Right kidney (tissue), 1 donor: ENCODE measurements around the gene UTS2R.
"Not testable (repeated sequence)": the region's sequence is repeated elsewhere in the genome, so short reads cannot be mapped to it uniquely, and the experiment has no call there.

Experiments
- DNase-seq: peaks from one replicate; pipeline ENCODE4 v3.0.0-alpha.2; 2016

UTS2R gene

DNA sequence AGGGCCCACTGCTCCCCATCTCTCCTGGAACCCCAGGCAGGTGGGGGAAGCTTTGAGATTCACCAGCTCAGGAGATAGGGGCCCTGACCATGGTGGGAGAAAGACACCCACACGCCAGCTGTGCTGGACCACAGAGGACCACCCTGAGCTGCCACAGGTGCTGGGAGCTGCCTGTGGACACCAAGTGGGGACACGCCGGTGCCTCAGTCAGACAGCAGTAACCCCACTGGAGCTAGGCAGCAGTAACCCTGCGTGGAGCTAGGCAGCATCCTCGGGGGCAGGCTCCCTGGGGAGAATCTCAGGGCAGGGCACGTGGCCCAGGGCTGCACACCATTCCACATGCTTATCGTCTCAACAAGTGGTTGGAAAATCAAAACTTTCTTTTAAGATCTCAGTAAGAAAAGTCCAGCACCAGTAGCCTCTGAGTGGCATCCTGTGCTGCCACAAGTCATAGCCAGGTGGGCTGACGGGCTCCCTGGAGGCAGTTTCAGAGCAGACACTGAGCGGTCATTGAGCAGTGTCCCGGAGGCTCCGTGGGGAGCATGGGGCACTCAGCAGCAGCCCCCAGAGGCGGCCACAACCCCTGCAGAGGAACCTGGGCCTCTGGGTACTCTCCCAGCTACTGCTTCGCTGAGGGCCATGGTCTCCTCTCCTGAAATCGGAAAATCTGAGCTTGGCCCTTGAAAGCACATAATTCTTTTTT is 38.6 kb downstream of the UTS2R start:
- no peak for DNase-seq

- no peak for DNase-seq
These were observed 40.0 kb downstream of the UTS2R start for GRCh38 chr17:82411396-82412053.

GRCh38 chr17:82412081-82412480 is 40.5 kb downstream of the UTS2R start:
- not testable (repeated sequence) for DNase-seq

DNA sequence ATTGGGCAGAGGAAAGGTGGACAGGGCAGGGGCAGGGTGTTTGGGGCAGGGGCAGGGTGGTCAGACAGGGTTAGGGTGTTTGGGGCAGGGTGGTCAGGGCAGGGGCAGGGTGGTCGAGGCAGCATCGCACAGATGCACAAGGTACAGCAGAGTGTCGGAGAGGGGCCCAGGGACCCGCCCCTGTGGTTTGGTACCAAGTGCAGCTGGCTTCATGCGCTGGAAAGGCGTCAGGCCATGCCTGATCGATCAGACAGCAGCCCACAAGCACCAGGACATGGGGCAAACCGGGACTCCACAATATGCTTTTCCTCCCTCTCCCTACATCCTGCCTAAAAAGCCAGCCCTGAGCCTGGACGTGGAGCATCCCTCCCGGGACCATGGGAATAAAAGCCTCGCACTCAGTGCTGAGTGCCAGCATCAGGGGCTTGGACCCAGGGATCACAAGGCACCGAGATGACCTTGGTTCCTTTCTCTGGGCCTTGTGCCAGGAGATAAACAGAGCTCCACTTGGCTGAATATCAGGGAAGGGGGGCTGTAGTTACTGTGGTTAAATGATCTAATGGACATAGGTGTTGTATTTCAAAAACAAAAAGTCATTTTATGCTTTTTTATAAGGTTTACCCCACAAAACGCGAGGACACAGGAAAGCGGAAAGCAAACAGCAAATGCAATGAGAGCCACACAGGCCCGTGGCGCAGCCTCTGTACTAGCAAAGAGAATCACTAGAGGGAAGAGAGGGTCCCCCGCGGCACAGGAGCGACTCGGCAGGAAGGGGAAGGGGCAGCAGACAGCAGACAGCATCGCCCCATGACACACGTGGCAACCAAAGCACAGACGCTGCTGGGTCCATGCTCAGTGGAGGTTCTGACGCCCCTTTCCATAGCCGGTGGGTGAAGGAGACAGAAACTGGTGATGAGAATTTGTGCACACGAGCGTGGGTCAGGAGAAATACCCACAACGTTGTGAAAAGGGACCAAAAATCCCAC is 41.3 kb downstream of the UTS2R start:
- DNase-seq, result no peak

DNA sequence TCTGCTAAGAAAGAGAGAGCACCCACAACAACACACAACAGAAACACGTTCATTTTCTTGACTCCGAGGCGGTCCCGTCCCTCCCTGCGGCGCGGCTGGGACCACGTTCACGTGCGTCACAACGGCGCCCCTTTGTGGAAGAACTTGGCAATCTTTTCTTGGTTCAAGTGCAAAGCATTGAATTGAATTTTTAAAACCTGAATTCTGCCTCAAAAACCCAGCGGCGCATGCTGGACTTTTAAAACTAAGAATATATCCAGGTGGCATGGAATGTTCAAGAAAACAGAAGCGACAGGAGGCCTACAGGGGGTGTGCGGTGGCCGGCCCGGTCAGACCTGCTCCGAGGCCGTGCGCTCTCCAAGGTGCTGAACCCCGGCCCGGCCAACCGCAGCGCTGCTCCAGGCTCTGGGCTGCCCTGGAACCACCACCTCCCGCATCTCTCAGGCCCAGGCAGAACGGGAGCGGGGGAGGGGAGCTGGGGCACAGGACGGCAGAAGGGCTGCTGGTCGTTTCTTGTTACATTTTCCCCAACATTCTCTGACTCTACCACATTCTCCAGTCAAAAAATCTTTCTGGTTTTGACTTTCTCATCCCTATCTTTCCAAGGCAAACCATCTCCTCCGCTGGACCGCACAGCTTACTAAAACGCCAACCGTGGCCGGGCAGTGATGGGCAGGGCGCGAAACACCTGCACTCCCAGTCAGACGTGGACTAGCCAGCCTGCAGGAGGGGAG is 43.1 kb downstream of the UTS2R start:
- peak; percentile 89 for DNase-seq

GRCh38 chr17:82415336-82415735 is 43.8 kb downstream of the UTS2R start:
- no peak for DNase-seq

GRCh38 chr17:82415786-82416185 is 44.2 kb downstream of the UTS2R start:
- DNase-seq, result no peak

- DNase-seq, result no peak
These were observed 44.7 kb downstream of the UTS2R start for GRCh38 chr17:82416264-82416663.

DNA sequence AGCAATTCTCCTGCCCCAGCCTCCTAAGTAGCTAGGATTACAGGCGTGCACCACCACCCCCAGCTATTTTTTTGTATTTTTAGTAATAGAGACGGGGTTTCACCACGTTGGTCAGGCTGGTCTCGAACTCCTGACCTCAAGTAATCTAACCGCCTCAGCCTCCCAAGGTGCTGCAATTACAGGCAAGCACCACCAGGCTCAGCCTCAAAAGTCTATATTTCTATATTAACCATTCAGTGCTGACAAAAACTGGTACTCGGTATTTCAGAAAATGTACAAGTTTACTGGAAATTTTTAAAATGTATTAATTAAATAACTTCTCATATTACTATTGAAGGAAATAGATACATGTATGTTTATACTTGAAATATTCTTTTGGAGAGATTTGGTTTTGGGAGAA is 45.2 kb downstream of the UTS2R start:
- no peak for DNase-seq

DNA sequence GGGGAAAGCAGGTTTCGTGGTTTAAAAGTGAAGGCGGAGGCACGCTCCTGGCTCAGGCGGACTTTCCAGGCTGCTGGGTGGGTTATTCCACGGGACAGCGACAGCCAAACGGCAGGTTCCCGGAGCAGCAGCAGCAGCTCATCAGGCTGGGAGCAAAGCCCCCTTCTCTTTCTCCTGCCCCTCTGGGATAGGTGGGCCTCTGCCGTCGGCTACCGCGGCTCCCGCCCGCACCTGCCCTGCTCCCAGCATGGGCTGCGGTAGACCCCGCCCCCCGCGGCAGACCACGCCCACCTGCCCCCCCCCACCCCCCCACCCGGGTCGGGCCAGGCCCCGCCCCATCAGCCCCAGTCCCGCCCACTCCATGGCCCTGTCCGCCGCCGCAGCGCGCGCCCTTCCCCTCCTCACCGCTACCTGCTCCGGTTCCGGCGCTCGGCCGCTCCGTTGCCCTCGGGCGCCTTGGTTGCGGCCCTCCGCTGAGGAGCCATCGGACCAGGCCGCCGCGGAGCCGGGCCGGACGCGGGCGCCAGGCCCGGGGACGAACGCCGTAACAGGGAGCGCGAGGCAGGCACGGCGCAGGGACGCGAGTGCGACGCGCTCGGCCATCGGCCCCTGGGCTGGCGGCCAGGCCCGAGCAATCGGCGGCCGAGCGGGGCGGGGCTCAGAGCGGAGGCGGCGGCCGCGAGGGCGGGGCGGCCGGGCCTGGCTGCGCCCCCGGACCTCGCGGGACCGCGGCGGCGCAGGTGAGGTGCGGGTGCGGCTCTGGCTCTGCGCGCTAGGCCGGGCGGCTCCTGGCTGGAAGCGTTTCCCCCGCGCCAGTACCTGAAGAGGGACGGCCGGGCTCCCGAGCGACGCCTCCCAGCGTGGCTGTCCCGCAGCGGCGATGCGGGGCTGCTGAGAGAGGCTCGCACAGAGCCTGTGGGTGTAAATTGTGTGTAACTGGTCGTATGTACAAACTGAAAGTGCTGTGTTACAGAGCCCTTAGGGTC is 46.7 kb downstream of the UTS2R start, which contains the start of the genes HEXD and OGFOD3:
TSS of gene HEXD (plus strand) at position 347 of the 986 bp plus-strand sequence. CDS start 1,453 bp downstream, outside the sequence.
TSS of gene OGFOD3 (minus strand) at position 586 of the 986 bp plus-strand sequence. CDS start at position 485, 101 bp downstream.
- DNase-seq, result peak; percentile 100

DNA sequence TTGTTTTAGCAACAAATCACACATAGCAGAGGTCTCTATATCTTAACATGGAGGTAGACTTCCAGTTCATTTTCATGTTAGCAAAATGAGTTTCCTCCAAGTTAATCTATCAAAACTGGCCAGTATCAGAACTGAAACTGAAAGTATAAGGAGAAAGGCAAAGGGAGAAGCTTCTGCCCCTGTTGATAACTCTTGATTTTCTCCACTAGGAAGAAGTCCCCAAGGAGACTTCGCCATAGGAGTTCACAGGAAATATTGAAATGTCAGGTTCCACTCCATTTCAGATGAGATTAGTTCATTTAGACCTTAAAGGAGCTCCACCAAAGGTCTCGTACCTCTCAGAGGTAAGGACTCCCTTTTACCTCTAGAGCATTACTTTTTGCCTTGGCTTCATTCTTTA is 48.0 kb downstream of the UTS2R start:
- no peak for DNase-seq

DNA sequence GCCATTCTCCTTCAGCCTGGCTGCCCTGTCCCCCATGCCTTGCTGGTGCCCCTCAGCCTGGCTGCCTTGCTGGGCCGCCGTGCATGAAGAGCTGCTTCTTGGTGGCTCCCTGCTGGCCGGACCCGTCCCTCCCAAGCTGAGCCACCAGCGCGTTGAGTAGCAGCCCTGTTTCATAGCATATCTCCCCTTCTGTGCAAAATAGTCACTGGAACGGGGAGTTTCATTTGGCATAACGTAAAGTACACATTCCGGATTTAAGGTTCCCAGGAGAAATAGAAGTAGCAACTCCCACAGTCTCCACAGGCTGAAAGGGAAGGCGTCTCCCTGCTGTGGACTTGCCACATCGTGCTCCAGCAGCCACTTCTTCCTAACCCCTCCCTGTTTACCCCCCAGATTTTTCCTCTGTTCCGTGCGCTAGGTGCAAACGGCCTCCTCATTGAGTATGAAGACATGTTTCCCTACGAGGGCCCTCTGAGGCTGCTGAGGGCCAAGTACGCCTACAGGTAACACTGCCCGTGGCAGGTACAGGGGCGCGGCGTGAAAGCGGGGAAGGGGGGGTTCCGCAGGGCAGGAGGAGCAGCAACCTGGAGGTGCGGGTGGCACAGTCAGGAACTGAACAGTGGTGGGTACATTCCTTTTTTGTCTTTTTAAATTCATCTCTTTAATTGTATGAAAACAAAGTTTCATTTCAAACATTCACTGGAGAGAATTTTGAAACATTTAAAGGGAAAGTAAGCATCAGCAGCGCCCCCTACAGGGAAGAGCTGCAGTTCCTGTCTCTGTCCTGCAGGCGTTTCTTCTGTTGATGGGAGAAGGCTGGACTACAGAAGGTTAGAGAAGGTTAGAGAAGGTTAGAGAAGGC is 52.7 kb downstream of the UTS2R start:
- no peak for DNase-seq

DNA sequence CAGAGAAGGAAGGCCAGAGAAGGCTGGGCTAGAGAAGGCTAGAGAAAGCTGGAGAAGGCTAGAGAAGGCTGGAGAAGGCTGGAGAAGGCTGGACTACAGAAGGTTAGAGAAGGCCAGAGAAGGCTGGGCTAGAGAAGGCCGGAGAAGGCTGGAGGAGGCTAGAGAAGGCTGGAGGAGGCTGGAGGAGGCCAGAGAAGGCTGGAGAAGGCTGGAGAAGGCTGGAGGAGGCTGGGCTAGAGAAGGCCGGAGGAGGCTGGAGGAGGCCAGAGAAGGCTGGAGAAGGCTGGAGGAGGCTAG is 53.2 kb downstream of the UTS2R start:
- no peak for DNase-seq
